C4-2B (cell line): Measurements from ENCODE around the gene STAMBPL1.

Experiments
- ZFX ChIP-seq: fragments of 450-650 bp; IDR thresholded peaks from 2 replicates; pipeline ENCODE4 v1.6.1; 2017
- TF ChIP-seq, protein P1 (sequence below): fragments of 450-650 bp; conservative IDR thresholded peaks from 2 replicates; pipeline ENCODE4 v1.5.1; 2017; ENCODE audit warnings: mild to moderate bottlenecking

GRCh38 chr10:88964869-88965415 lies 84.9 kb downstream of the STAMBPL1 start:
- TF ChIP-seq, protein P1, sequence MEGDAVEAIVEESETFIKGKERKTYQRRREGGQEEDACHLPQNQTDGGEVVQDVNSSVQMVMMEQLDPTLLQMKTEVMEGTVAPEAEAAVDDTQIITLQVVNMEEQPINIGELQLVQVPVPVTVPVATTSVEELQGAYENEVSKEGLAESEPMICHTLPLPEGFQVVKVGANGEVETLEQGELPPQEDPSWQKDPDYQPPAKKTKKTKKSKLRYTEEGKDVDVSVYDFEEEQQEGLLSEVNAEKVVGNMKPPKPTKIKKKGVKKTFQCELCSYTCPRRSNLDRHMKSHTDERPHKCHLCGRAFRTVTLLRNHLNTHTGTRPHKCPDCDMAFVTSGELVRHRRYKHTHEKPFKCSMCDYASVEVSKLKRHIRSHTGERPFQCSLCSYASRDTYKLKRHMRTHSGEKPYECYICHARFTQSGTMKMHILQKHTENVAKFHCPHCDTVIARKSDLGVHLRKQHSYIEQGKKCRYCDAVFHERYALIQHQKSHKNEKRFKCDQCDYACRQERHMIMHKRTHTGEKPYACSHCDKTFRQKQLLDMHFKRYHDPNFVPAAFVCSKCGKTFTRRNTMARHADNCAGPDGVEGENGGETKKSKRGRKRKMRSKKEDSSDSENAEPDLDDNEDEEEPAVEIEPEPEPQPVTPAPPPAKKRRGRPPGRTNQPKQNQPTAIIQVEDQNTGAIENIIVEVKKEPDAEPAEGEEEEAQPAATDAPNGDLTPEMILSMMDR, result no peak
- no peak for TF ChIP-seq ZFX
